Esophagus muscularis mucosa (tissue), 4 donors: ENCODE results near the gene TNC. TPM values are rescaled to one million over a fixed set of nuclear protein-coding genes. Genes with fewer than 3 reads are reported as not detected.
A peak's percentile ranks its signal among the peaks of the same experiment; 100 is the strongest.

Experiments used
- DNase-seq: peaks from one replicate; pipeline ENCODE4 v3.0.0-alpha.2; 2017; ENCODE audit errors: extremely low spot score
- H3K27ac ChIP-seq, 4 donors: fragments of 200-600 bp; sonication (generic); replicated peaks in 1 of 4; 1 replicate in 3 of 4; 2 replicates in 1 of 4; pipeline ENCODE4 v1.5.1; 2016 to 2019; ENCODE audit warnings: mild to moderate bottlenecking in 1 of 4
- H3K27me3 ChIP-seq, 4 donors: fragments of 200-600 bp; sonication (generic); one replicate each; pipeline versions ENCODE4 v1.5.1 to v1.6.0; 2016 to 2019
- H3K36me3 ChIP-seq, 4 donors: fragments of 200-600 bp; sonication (generic); one replicate each; pipeline ENCODE4 v1.5.1; 2016 to 2019
- H3K4me1 ChIP-seq, 4 donors: fragments of 200-600 bp; sonication (generic); one replicate each; pipeline ENCODE4 v1.5.1; 2016 to 2019
- H3K4me3 ChIP-seq, 4 donors: fragments of 200-600 bp; sonication (generic); 1 replicate in 2 of 4; 2 replicates in 2 of 4; pipeline ENCODE4 v1.5.1; 2016 to 2019; ENCODE audit warnings: mild to moderate bottlenecking in 4 of 4, moderate library complexity in 1 of 4
- H3K9me3 ChIP-seq, 4 donors: fragments of 200-600 bp; sonication (generic); 1 replicate in 3 of 4; 2 replicates in 1 of 4; pipeline ENCODE4 v1.5.1; 2016 to 2019
- CTCF ChIP-seq, 3 experiments: fragments of 200-600 bp in 2 of 3; fragments of 450-650 bp in 1 of 3; sonication (generic) in 2 of 3; IDR thresholded peaks; one replicate each; pipeline ENCODE4 v1.5.1; 2017 to 2019; ENCODE audit warnings: antibody characterized with exemption in 3 of 3, mild to moderate bottlenecking in 2 of 3, moderate library complexity in 1 of 3
- EP300 ChIP-seq: sonication (generic); formaldehyde crosslinking; IDR thresholded peaks from one replicate; pipeline ENCODE4 v1.6.1; 2017; ENCODE audit warnings: antibody characterized with exemption
- POLR2A ChIP-seq: fragments of 450-650 bp; IDR thresholded peaks from one replicate; pipeline ENCODE4 v1.6.1; 2017; ENCODE audit warnings: antibody characterized with exemption, moderate library complexity, mild to moderate bottlenecking, low read depth
- POLR2AphosphoS5 ChIP-seq, 2 donors: sonication (generic); formaldehyde crosslinking; IDR thresholded peaks; one replicate each; pipeline ENCODE4 v1.6.1; 2017; ENCODE audit warnings: antibody characterized with exemption in 2 of 2
- WGBS: methylation state at CpG from one replicate; pipeline ENCODE4 v1.1.5; 2018; 5-methylcytosine and 5-hydroxymethylcytosine counted together
- intact Hi-C: fragments of 100-400 bp; cut with DNase I; formaldehyde crosslinking; loops from one replicate; pipeline ENCODE4 v1.15.1; 2023
- total RNA-seq, 4 donors: library from RNA; depleted of rRNA; stranded (reverse); fragments of >200 nt; gene quantifications; one replicate each; pipeline versions ENCODE4 v1.1.0 to v1.2.1, GENCODE V29; 2016

The TNC gene
- total RNA-seq, 4 donors from 2014 or later: 216 to 576 (median 478) TPM

GRCh38 chr9:115046824-115047223 is 71.1 kb downstream of the TNC start:
- TF ChIP-seq POLR2AphosphoS5 (IDR thresholded peaks at IDR 0.05) (no peak), CTCF (IDR thresholded peaks at IDR 0.05) (no peak), EP300 (no peak), POLR2A (no peak)
- no peaks in the 10 kb centered on the region for H3K27me3 ChIP-seq
- H3K4me3 ChIP-seq: no peak overlapping the region
- DNase-seq: no peak
- peaks cover 0 to 13% (median 4%) of the 10 kb centered on the region in 4 donors for H3K36me3 ChIP-seq
- H3K27ac ChIP-seq: peak overlapping the region in 2 of 4 donors; percentile 6 to 36
- peaks cover 0 to 32% (median 28%) of the 10 kb centered on the region in 4 donors for H3K4me1 ChIP-seq
- 48% methylated on average over 1 of the region's 1 CpG for WGBS
- H3K9me3 ChIP-seq: no peaks in the 10 kb centered on the region
- intact Hi-C loops: no loop called here

- Histone ChIP-seq H3K36me3 (peaks cover 0 to 13% (median 4%) of the 10 kb centered on the region in 4 donors), H3K27me3 (no peaks in the 10 kb centered on the region), H3K27ac (peak overlapping the region in 1 of 4 donors; percentile 15), H3K9me3 (no peaks in the 10 kb centered on the region), H3K4me1 (peaks cover 0 to 34% (median 29%) of the 10 kb centered on the region in 4 donors), H3K4me3 (no peak overlapping the region)
- WGBS: 82% methylated on average over 6 of the region's 6 CpGs
- TF ChIP-seq EP300: no peak
- no peak for TF ChIP-seq CTCF (IDR thresholded peaks at IDR 0.05)
- DNase-seq: no peak
- intact Hi-C loops: no loop called here
Observed at GRCh38 chr9:115046199-115046598, 71.8 kb downstream of the TNC start.

GRCh38 chr9:115043632-115044031 is 74.3 kb downstream of the TNC start:
- Histone ChIP-seq H3K27ac (peak overlapping the region in 3 of 4 donors; percentile 32 to 80 (median 60)), H3K9me3 (no peaks in the 10 kb centered on the region), H3K4me1 (peaks cover 0 to 56% (median 41%) of the 10 kb centered on the region in 4 donors), H3K4me3 (no peak overlapping the region), H3K36me3 (peaks cover 0 to 24% (median 5%) of the 10 kb centered on the region in 4 donors), H3K27me3 (no peaks in the 10 kb centered on the region)
- TF ChIP-seq POLR2A (no peak), CTCF (IDR thresholded peaks at IDR 0.05) (no peak), EP300 (no peak), POLR2AphosphoS5 (IDR thresholded peaks at IDR 0.05) (no peak)
- WGBS: 92% methylated on average over 3 of the region's 3 CpGs
- intact Hi-C loops: no loop called here
- DNase-seq: no peak

- WGBS: 51% methylated on average over 3 of the region's 3 CpGs
Observed at GRCh38 chr9:115042781-115043509, 75.0 kb downstream of the TNC start.

GRCh38 chr9:115039516-115040120 is 78.3 kb downstream of the TNC start:
- Histone ChIP-seq H3K4me3 (no peak overlapping the region), H3K9me3 (no peaks in the 10 kb centered on the region), H3K36me3 (peaks cover 0 to 24% (median 11%) of the 10 kb centered on the region in 4 donors), H3K27ac (peak overlapping the region; percentile 64 to 80 (median 68)), H3K4me1 (peaks cover 13 to 80% (median 58%) of the 10 kb centered on the region in 4 donors), H3K27me3 (no peaks in the 10 kb centered on the region)
- WGBS: 58% methylated on average over 4 of the region's 4 CpGs
- intact Hi-C loops: loop anchor here (10.0 kb wide), 1 partner anchor 105 kb away; no protein-coding TSS in a partner anchor
- no peak for DNase-seq
- TF ChIP-seq EP300 (no peak), CTCF (IDR thresholded peaks at IDR 0.05) (no peak), POLR2AphosphoS5 (IDR thresholded peaks at IDR 0.05) (no peak), POLR2A (no peak)

More at GRCh38 chr9:115042781-115043509, 75.0 kb downstream of the TNC start:
- Histone ChIP-seq H3K27me3 (no peaks in the 10 kb centered on the region), H3K4me3 (no peak overlapping the region), H3K27ac (peak overlapping the region; percentile 32 to 80 (median 47)), H3K36me3 (peaks cover 0 to 19% (median 4%) of the 10 kb centered on the region in 4 donors), H3K9me3 (no peaks in the 10 kb centered on the region), H3K4me1 (peaks cover 0 to 63% (median 48%) of the 10 kb centered on the region in 4 donors)
- no peak for TF ChIP-seq POLR2AphosphoS5 (IDR thresholded peaks at IDR 0.05)
- peak; percentile 3 for TF ChIP-seq EP300
- intact Hi-C loops: no loop called here
- DNase-seq: no peak
